HG03571 (cell line): Measurements from ENCODE around the gene NAV2.
"Not testable (repeated sequence)": the region's sequence is repeated elsewhere in the genome, so short reads cannot be mapped to it uniquely, and the experiment has no call there.

Experiments
- ATAC-seq: cut with Tn5 transposase; IDR thresholded peaks from one replicate; pipeline ENCODE4 v1.9.1; 2021; ENCODE audit not compliant: unreplicated experiment

The NAV2 gene

GRCh38 chr11:19882356-19882755 is 169.7 kb downstream of the NAV2 start:
- ATAC-seq, result no peak

- ATAC-seq, result no peak
Observed at GRCh38 chr11:19886498-19886897, 173.9 kb downstream of the NAV2 start.

DNA sequence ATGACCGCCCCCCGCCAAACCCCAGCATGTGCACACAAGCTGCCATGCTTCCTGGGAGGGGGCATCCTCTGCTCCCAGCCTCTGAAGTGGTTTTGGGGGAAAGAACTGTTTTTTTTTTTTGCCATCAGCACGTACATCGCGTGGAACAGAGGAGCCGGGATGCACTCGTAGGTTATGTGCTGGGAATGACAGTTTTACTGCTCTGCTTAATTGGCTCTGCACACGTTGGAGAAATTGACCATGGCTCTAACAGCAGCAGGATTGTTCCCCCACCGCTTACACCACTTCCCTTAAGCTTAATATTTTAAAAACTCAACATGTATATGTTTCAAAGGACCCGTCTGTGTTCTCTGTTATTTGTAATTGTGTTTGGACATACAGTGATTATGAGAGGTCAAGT is 175.2 kb downstream of the NAV2 start:
- no peak for ATAC-seq

GRCh38 chr11:19889531-19889930 is 176.9 kb downstream of the NAV2 start:
- no peak for ATAC-seq

DNA sequence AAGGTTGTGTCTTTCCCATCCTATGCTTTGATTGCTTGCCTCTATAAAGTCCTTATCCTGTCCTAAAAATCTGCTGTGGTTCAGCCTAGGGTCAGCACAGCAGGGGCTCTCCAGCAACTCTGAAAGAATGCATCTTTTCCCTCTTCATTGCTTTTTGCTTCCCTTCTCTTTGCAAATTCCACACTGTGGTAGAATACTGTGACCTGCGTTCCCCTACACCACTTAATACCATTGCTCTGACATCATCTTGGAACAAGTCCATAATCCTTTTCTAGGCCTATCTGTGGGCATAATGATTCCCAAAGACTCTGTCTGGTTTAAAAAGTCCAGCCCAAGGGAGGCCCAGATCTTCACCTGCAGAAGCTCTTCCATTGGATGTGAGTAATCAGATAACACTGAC is 177.7 kb downstream of the NAV2 start:
- no peak for ATAC-seq

DNA sequence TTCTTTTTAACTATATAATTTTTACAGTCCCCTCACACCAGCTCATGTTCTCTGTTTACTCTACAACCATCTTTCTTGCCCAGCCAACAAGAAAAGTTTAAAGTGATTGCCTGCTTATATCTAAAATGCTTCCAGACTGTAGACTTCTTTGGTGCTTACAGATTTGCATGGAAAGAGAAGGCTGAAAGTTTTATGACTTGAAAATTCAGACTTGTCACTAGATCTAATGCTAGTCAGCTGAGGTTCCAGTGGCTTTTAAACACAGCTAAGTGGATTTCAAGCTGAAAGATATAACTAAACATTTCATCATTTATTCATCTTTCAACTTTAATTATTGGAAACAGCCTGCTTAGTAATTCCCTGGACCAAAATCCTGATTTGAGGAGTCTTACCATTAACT is 178.4 kb downstream of the NAV2 start:
- ATAC-seq, result no peak

GRCh38 chr11:19892387-19892786 is 179.8 kb downstream of the NAV2 start:
- ATAC-seq, result no peak

DNA sequence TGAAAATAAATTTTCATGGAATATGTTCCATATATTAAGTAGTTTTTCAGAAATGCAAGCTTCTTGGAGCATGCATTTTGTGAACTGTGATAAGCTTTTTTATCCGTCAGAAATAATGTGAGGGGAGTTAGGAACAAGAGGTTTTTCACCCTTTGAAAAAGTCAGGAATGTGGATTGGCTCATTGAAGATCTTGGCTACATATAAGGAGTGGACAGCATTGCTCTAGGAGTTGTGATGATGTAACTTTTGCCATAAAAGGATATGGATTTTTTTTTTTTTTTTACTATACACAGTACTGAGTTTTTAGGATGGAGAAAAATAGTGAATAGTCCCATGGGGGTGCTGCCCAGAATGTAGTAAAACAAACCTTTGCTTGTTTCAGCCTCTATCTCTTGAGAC is 180.2 kb downstream of the NAV2 start:
- ATAC-seq, result no peak

- no peak for ATAC-seq
Observed at GRCh38 chr11:19894404-19894803, 181.8 kb downstream of the NAV2 start.

DNA sequence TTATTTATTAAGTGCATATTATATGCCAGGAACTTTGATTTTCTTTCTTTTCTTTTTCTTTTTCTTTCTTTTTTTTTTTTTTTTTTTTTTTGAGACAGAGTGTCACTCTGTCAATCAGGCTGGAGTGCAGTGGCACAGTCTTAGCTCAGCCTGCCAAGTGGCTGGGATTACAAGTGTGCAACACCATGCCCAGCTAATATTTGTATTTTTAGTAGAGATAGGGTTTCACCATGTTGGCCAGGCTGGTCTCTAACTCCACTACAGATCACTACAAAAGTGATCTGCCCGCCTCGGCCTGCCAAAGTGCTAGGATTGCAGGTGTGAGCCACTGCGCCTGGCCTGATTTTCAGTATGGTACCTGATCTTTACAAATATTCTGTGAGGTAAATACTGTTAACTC is 182.4 kb downstream of the NAV2 start:
- ATAC-seq, result not testable (repeated sequence)

- no peak for ATAC-seq
Observed at GRCh38 chr11:19895776-19896175, 183.1 kb downstream of the NAV2 start.

- ATAC-seq, result no peak
Observed at GRCh38 chr11:19903620-19904069, 191.0 kb downstream of the NAV2 start.

GRCh38 chr11:19905280-19905853 is 192.7 kb downstream of the NAV2 start:
- ATAC-seq, result no peak

- ATAC-seq, result no peak
Observed at GRCh38 chr11:19906126-19906525, 193.5 kb downstream of the NAV2 start.

GRCh38 chr11:19907008-19907579 is 194.5 kb downstream of the NAV2 start:
- ATAC-seq, result peak; percentile 61

DNA sequence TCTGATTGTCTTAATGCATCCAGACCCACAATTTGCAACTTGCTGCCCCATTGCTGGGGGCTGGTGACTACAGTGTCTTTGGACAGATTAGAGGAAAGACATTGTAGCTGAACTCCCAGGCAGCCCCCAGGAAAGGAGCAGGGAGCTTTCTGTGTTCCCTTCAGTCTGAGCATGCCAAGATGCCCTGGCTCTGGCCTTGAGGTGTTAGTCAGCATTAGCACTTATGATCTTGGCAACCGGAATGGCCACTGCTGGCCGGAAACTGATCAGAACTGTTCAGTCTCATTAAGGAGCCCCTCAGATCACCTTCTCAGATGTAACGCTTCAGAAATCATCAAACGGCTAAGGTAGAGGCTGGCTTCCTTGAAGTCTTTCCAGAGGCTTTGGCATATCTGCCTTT is 195.2 kb downstream of the NAV2 start:
- no peak for ATAC-seq

DNA sequence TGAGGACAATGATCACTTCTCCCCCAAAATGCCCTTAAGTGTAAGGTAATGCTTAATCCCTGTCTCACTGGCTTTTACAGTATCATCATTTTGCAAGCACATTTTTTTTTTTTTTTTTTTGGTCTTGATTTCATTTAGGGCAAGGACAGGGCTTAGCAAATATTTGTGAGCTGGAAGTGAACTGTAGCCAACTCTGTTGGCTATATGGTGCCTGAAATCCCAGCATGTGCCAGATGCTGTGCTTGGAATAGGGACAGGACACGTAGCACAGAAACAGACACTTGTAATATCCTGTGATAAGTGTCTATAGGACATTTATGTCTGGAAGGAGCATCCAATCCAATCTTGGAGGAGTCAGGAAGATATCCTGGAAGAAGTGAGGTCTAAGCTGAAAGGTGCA is 198.3 kb downstream of the NAV2 start:
- ATAC-seq, result no peak

DNA sequence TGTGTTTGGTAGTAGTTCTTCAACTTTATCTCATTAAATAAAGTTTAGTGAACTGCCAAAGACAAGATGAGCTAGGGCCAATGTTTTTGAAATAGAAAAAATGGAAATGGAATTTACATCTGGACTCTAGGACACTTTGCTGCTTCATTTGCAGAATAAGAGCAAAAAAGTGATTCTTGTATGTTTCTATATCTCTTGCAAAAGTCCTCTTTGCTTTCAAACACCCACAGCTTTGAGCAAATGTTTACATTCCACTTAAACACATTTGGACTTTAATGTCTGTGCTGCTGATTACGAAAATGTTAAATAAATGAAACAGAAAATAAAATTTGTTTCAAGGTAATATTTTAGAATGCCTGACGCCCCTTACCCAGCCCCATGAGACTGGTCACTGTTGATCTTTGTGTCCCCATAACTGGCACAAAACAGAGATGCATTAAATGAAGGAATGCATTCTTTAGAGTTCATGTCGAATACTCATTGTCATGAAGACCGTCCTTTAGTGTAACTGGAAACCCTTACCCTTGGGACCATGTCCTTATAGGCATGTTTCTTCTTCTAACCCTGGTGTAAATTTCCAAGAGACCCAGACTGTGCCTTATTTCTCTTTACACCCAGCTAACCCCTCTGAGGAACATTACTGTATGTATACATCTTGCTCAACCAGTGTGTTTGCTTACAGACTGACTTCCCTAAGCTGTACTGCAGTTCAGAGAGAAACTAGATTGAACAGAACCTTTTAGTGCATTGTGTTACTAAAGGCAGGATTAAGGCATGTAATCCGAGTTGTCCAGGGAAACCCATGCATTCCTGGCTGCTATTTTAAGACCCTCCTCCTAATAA is 199.7 kb downstream of the NAV2 start:
- no peak for ATAC-seq

GRCh38 chr11:19912958-19913892 is 200.6 kb downstream of the NAV2 start:
- no peak for ATAC-seq

GRCh38 chr11:19913893-19914249 is 201.2 kb downstream of the NAV2 start:
- ATAC-seq, result no peak

- ATAC-seq, result no peak
Observed at GRCh38 chr11:19915808-19916207, 203.2 kb downstream of the NAV2 start.
